Activated T-cell treated with anti-CD3 and anti-CD28 coated beads, Interleukin-2, amount 50 U/mL, for 48 hours (primary cell): Measurements from ENCODE around the gene GANC.

Source experiments
- DNase-seq, 2 experiments: peaks; one replicate each; pipeline ENCODE4 v3.0.0-alpha.2; 2020

The GANC gene

DNA sequence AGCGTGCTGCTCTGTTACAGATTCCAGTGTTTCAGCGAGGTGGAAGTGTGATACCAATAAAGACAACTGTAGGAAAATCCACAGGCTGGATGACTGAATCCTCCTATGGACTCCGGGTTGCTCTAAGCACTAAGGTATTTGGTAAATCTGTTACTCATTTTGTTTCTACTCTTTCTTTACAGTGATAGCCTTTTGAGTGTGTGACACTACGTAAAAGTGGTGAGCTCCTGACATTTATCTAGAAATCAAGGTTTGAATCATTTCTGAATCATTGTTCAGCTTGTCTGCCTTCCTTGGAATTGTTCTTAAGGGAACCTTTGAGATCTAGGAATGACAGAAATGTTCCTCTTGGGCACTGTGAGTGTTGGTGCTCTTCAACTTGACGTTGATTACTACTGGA is 75.1 kb downstream of the GANC start:
- DNase-seq = no peak

- DNase-seq = no peak
These were observed 76.2 kb downstream of the GANC start for GRCh38 chr15:42349186-42349585.

- DNase-seq = no peak
These were observed 79.4 kb downstream of the GANC start for GRCh38 chr15:42352401-42352800.

DNA sequence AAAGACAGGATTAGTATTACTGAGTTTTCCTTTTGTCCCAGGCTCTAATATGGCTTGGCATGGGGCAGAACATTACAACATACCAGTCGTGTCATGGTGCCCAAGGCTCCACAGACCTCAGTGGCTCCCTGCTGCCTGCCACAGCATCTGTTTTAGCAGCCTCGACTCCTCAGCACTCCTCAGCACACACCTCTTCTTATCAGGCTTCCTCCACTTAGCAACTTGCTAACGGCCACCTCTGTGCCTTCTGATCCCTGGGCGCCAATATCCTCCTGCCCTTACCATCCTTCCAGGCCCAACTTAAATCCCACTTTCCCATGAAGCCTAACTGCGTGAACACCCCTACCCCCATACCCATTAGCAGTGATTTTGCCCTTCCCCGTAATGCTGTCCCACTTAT is 80.1 kb downstream of the GANC start:
- no peak for DNase-seq

DNA sequence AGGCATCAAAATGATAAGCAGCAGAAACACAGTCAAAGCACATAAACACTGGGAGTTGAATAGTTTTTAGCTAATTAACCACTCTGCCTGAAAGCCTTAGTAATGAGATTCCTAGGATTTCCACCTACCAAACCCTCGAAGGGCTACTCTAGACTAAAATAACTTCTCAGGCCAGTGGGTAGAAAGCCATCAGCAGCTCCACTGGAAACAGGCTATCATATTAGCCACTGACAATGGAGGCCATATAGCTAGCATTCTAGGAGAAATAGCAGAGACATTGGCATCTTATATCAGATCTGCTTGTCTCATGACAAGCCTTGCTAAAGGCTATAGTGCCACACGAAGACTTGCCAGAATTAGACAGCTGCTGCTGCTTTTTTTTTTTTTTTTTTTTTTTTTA is 81.8 kb downstream of the GANC start:
- DNase-seq = no peak

- DNase-seq = no peak
These were observed 82.3 kb downstream of the GANC start for GRCh38 chr15:42355291-42355690.

- DNase-seq = no peak
These were observed 83.8 kb downstream of the GANC start for GRCh38 chr15:42356851-42357250.

DNA sequence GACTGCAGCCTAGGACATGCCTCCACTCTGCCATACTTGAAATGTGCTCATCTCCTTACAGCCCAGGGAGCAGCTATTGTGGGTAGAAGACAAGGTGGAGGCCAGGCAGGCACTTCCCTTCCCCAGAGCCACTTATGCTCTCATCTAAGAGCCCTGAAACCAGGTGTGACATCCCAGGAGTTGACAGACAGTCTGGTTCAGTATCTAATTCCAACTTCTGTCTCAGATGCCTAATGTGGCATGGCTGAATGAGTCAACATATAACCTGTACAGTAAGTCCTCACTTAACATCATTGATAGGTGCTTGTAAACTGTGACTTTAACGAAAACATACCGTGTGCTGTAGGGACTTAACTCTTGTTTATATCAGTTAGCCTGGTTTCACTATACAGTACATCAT is 85.1 kb downstream of the GANC start:
- DNase-seq = no peak

GRCh38 chr15:42359249-42359648 is 86.2 kb downstream of the GANC start, which contains the start of gene CAPN3:
TSS of gene CAPN3 (plus strand) at chr15:42359501. CDS start at chr15:42359806, 305 bp downstream.
- no peak for DNase-seq

GRCh38 chr15:42359985-42360384 is 87.0 kb downstream of the GANC start:
- DNase-seq = no peak

- DNase-seq = no peak
These were observed 87.6 kb downstream of the GANC start for GRCh38 chr15:42360535-42361112.

- no peak for DNase-seq
These were observed 90.5 kb downstream of the GANC start for GRCh38 chr15:42363487-42363886.

GRCh38 chr15:42363942-42364341 is 90.9 kb downstream of the GANC start:
- DNase-seq = no peak

GRCh38 chr15:42364529-42364928 is 91.5 kb downstream of the GANC start:
- DNase-seq = no peak

- DNase-seq = no peak
These were observed 93.0 kb downstream of the GANC start for GRCh38 chr15:42365921-42366550.

DNA sequence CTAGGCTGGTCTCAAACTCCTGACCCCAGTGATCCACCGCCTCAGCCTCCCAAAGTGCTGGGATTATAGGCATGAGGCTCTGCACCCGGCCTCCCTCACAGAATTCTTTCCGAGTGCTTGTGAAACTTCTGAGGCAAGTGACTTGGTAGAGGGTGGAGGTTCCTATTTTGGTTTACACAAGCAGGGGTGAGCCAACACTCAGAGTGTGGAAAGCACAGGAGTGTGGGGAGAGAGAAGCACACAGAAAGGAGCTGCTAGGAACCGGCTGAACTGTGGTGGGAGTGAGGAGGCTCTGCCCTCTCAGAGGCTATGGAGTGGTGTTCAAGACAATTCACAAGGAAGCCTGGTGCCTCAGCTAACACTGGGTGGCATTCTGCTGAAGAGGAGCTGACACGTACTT is 94.0 kb downstream of the GANC start:
- no peak for DNase-seq

- DNase-seq = no peak
These were observed 95.1 kb downstream of the GANC start for GRCh38 chr15:42368096-42368495.

DNA sequence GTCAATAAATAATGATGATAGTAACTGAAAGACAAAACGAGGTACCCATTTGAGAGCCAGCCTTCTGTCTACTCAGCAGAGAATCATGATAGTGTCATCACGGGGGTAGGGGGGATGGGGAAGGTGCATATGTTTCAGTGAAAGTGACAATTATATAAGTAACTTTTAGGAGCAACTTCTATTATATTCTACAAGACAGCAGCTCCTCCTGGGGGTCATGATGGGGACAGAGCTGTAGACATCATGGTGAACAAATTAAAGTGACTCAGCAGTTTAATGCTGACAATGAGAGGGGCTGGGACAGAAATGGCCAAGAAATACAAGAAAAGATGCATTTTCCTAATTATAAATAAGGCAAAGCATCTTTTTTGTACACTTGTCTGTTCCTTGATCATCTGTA is 98.1 kb downstream of the GANC start:
- no peak for DNase-seq

- DNase-seq = no peak
These were observed 100.3 kb downstream of the GANC start for GRCh38 chr15:42373274-42373673.

DNA sequence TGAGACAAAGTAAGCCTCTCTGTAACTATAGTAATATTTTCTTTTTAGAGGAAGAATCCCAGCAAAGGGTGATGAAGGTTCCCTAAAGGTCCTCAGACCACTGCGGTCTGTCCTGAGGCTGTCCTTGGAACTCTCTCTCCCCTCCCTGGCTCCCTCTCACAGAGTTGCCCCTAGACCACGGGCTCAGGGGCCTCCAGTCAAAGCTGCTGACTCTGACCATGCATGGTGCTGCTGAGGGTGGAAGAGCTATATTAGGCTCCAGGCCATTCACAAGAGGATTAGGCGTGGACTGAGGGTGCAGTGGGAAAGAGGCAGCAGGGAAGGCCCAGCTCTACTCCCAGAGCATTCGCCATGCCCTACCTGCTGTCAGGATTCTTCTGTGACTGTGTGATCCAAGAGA is 100.9 kb downstream of the GANC start:
- DNase-seq = no peak

DNA sequence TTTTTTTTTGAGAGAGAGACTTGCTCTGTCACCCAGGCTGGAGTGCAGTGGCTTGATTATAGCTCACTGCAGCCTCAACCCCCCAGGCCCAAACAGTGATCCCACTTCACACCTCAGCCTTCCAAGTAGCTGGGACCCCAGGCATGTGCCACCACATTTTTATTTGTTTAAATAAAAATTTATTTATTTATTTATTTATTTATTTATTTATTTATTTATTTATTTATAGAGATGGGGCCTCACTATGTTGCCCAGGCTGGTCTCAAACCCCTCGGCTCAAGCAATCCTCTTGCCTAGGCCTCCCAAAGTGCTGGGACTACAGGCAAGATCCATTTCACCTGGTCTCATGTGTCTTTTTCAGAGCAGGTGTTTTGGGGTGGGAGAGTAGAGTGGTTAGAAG is 101.8 kb downstream of the GANC start:
- no peak for DNase-seq

DNA sequence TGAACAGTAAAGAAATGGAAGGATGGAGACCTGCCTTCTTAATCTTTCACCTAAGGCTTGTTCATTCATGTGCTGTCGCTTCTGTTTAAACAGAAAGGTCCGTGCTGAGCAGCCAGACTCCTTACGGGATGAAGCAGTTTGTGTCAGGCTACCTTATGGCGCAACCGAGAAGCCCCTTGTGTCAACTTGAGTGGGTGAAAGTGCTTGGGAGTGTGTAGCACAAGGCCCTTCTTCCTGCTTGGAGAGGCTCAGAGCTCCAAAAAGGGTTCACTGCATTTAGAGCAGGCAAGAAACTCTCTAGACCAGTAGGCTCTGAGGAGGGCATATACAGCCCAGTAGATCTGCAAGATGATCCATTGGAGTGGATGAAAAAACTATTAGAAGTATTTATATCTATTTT is 102.3 kb downstream of the GANC start:
- no peak for DNase-seq

- no peak for DNase-seq
These were observed 102.9 kb downstream of the GANC start for GRCh38 chr15:42375941-42376340.

GRCh38 chr15:42378011-42378410 is 105.0 kb downstream of the GANC start:
- no peak for DNase-seq

GRCh38 chr15:42384597-42384996 is 111.6 kb downstream of the GANC start:
- no peak for DNase-seq
